ENCODE measurements around the gene ARNT2. TPM values are rescaled to one million over a fixed set of nuclear protein-coding genes. Genes with fewer than 3 reads are reported as not detected.

Gene ARNT2
- total and polyA plus RNA-seq, 10 of the 15 experiments (the other 5 are each of a cell fraction or from before 2014, with no cell fraction given) = 0.07 to 0.49 (median 0.09) TPM; not detected in 6

- in situ Hi-C loops (cut with MboI) (no loop called here), intact Hi-C loops (cut with micrococcal nuclease; ENCODE audit: unreplicated experiment) (no loop called here)
- Histone ChIP-seq H2AFZ (ENCODE audit: control insufficient read depth, low read depth, low read length) (no peak overlapping the region), H3K27ac (ENCODE audit: control insufficient read depth, insufficient read depth) (no peak overlapping the region), H3K27me3 (replicated peaks in 1 of 2; ENCODE audit: control insufficient read depth in 2 of 2, insufficient read depth in 2 of 2, low read length in 1 of 2) (peaks cover 6 to 18% of the 10 kb centered on the region in 2 experiments), H3K9me3 (replicated peaks; ENCODE audit: control insufficient read depth, insufficient read depth, low read length) (no peaks in the 10 kb centered on the region; the same call in 2 of the 3 replicates), H3K4me3 (no peak overlapping the region), H3K9ac (ENCODE audit: control insufficient read depth, insufficient read depth, low read length) (no peak overlapping the region), H3K4me2 (ENCODE audit: control insufficient read depth, insufficient read depth) (no peak overlapping the region), H3K4me1 (ENCODE audit: control insufficient read depth, insufficient read depth, low read length) (peaks cover 4% of the 10 kb centered on the region), H4K20me1 (ENCODE audit: control insufficient read depth, insufficient read depth) (no peaks in the 10 kb centered on the region), H3K79me2 (ENCODE audit: control insufficient read depth, insufficient read depth, low read length) (no peaks in the 10 kb centered on the region), H3K36me3 (ENCODE audit: control insufficient read depth in 2 of 2, insufficient read depth in 2 of 2, low read length in 1 of 2) (no peaks in the 10 kb centered on the region)
- FAIRE-seq (no peak), DNase-seq (ENCODE audit: low read depth, low spot score) (no peak), ATAC-seq (no peak)
- ChIA-PET RAD21 (ENCODE audit: unreplicated experiment) (no interaction called here), SMC1A (ENCODE audit: uncharacterized antibody, unreplicated experiment) (no interaction called here), POLR2A (no interaction called here), CTCF (no interaction called here)
- 31% methylated on average over 3 of the region's 3 CpGs for WGBS (ENCODE audit: insufficient coverage, insufficient replicate concordance, low lambda C conversion rate, missing lambda C conversion rate)
- BruUV-seq (replicated peaks) = no TSS peak
- TF ChIP-seq NFIC (IDR thresholded peaks at IDR 0.05; ENCODE audit: low read depth, low read length) = no peak
- no peak for TF ChIP-seq EGR1 (IDR thresholded peaks at IDR 0.05; ENCODE audit: borderline replicate concordance in 1 of 2, low read depth in 2 of 2, low read length in 2 of 2)
- TF ChIP-seq ZBTB11 (CRISPR knock-in tag; IDR thresholded peaks at IDR 0.05) = no peak
- no peak for TF ChIP-seq NKRF (conservative IDR thresholded peaks at IDR 0.05)
- TF ChIP-seq ZSCAN29 (IDR thresholded peaks at IDR 0.05) = no peak
- TF ChIP-seq WRNIP1 (IDR thresholded peaks at IDR 0.05; ENCODE audit: borderline replicate concordance, low read depth, low read length) = no peak
- no peak for TF ChIP-seq USF2 (IDR thresholded peaks at IDR 0.05; ENCODE audit: borderline replicate concordance, low read depth, low read length)
- TF ChIP-seq BCL3 (IDR thresholded peaks at IDR 0.05; ENCODE audit: borderline replicate concordance, insufficient read depth, low read depth, low read length, poor library complexity, severe bottlenecking) = no peak
- TF ChIP-seq RELA (IDR thresholded peaks at IDR 0.05; ENCODE audit: borderline replicate concordance, partially characterized antibody) = no peak
- no peak for TF ChIP-seq RAD21 (IDR thresholded peaks at IDR 0.05; ENCODE audit: insufficient read depth, low read depth, low read length)
- no peak for TF ChIP-seq CBFB (IDR thresholded peaks at IDR 0.05; ENCODE audit: low read depth)
- TF ChIP-seq ASH2L (IDR thresholded peaks at IDR 0.05; ENCODE audit: borderline replicate concordance, low read depth) = no peak
- TF ChIP-seq TCF7 (IDR thresholded peaks at IDR 0.05; ENCODE audit: borderline replicate concordance) = no peak
- no peak for TF ChIP-seq BCLAF1 (IDR thresholded peaks at IDR 0.05)
Observed at GRCh38 chr15:80402339-80402738, 1.8 kb upstream of the ARNT2 start.

Data from GM12878 (cell line).